LNCaP clone FGC (cell line): ENCODE data around the gene AMZ2.

Experiments
- DNase-seq: peaks from one replicate; pipeline ENCODE4 v3.0.0-alpha.2; 2011; ENCODE audit warnings: low read depth
- H3K4me3 ChIP-seq: 2 replicates; pipeline ENCODE4 v1.5.1; 2011; ENCODE audit warnings: mild to moderate bottlenecking, low read depth, low read length, control low read depth
- CTCF ChIP-seq: IDR thresholded peaks from 2 replicates; pipeline ENCODE4 v1.5.1; 2012; ENCODE audit warnings: mild to moderate bottlenecking; ENCODE audit not compliant: control insufficient read depth, insufficient read depth; ENCODE audit errors: extremely low read depth

The AMZ2 gene

GRCh38 chr17:68238164-68238870, 9.5 kb upstream of the AMZ2 start:
- H3K4me3 ChIP-seq: no peak overlapping the region
- TF ChIP-seq CTCF: no peak
- DNase-seq: no peak

GRCh38 chr17:68238871-68239253, 9.0 kb upstream of the AMZ2 start:
- TF ChIP-seq CTCF: no peak
- DNase-seq: no peak
- H3K4me3 ChIP-seq: no peak overlapping the region

- TF ChIP-seq CTCF: no peak
- DNase-seq: no peak
- H3K4me3 ChIP-seq: no peak overlapping the region
Observed at GRCh38 chr17:68239632-68240366, 8.0 kb upstream of the AMZ2 start.

- TF ChIP-seq CTCF: no peak
- no peak for DNase-seq
- H3K4me3 ChIP-seq: peak overlapping the region; percentile 91
Observed at GRCh38 chr17:68246271-68247028, 1.4 kb upstream of the AMZ2 start.

GRCh38 chr17:68248199-68248825, 469 bp downstream of the AMZ2 start:
- no peak for DNase-seq
- H3K4me3 ChIP-seq: peak overlapping the region; percentile 91
- no peak for TF ChIP-seq CTCF

- H3K4me3 ChIP-seq: peak overlapping the region; percentile 91
- DNase-seq: no peak
- TF ChIP-seq CTCF: no peak
Observed at GRCh38 chr17:68248891-68249290, 1.0 kb downstream of the AMZ2 start.
